Mesendoderm (in vitro differentiated cells): ENCODE measurements around the gene A1BG.
"Not testable (repeated sequence)": the region's sequence is repeated elsewhere in the genome, so short reads cannot be mapped to it uniquely, and the experiment has no call there.

ENCODE experiments used
- DNase-seq: peaks from one replicate; pipeline ENCODE4 v3.0.0; 2013
- H2AK5ac ChIP-seq: 2 replicates; pipeline ENCODE4 v1.6.1; 2013; ENCODE audit warnings: low read length, inconsistent platforms
- H2BK120ac ChIP-seq: 2 replicates; pipeline ENCODE4 v1.6.1; 2013; ENCODE audit warnings: low read depth, mild to moderate bottlenecking, low read length, moderate library complexity, mixed read lengths
- H2BK15ac ChIP-seq: replicated peaks from 2 replicates; pipeline ENCODE4 v1.6.1; 2013; ENCODE audit warnings: low read depth, mild to moderate bottlenecking, moderate library complexity
- H2BK5ac ChIP-seq: 2 replicates; pipeline ENCODE4 v1.6.1; 2013; ENCODE audit warnings: low read length, inconsistent platforms
- H3K18ac ChIP-seq: 2 replicates; pipeline ENCODE4 v1.6.1; 2013; ENCODE audit warnings: mild to moderate bottlenecking, low read length, mixed read lengths
- H3K23ac ChIP-seq: one replicate; pipeline ENCODE4 v1.6.1; 2013; ENCODE audit warnings: low read length
- H3K27ac ChIP-seq: 2 replicates; pipeline ENCODE4 v1.5.1; 2013; ENCODE audit warnings: low read depth, mild to moderate bottlenecking, inconsistent platforms, low read length, moderate library complexity
- H3K27me3 ChIP-seq: 2 replicates; pipeline ENCODE4 v1.6.1; 2013; ENCODE audit warnings: low read length, control low read depth, mild to moderate bottlenecking, inconsistent platforms; ENCODE audit not compliant: insufficient read depth, poor library complexity
- H3K36me3 ChIP-seq: 2 replicates; pipeline ENCODE4 v1.6.1; 2013; ENCODE audit warnings: low read length, inconsistent platforms; ENCODE audit not compliant: control insufficient read depth, insufficient read depth
- H3K4ac ChIP-seq: one replicate; pipeline ENCODE4 v1.6.1; 2013; ENCODE audit warnings: low read depth, mild to moderate bottlenecking, low read length, moderate library complexity
- H3K4me1 ChIP-seq: 2 replicates; pipeline ENCODE4 v1.6.1; 2013; ENCODE audit warnings: low read depth, low read length, inconsistent platforms; ENCODE audit not compliant: control insufficient read depth
- H3K4me2 ChIP-seq: 2 replicates; pipeline ENCODE4 v1.6.1; 2013; ENCODE audit warnings: low read length
- H3K4me3 ChIP-seq: 2 replicates; pipeline ENCODE4 v1.5.1; 2013; ENCODE audit warnings: mild to moderate bottlenecking, low read length
- H3K56ac ChIP-seq: one replicate; pipeline ENCODE4 v1.6.1; 2013; ENCODE audit warnings: low read length
- H3K79me1 ChIP-seq: 2 replicates; pipeline ENCODE4 v1.6.1; 2013; ENCODE audit warnings: low read length, inconsistent platforms
- H3K79me2 ChIP-seq: 2 replicates; pipeline ENCODE4 v1.6.1; 2013; ENCODE audit warnings: mild to moderate bottlenecking, low read length; ENCODE audit not compliant: control insufficient read depth, insufficient read depth
- H3K9ac ChIP-seq: 2 replicates; pipeline ENCODE4 v1.6.1; 2013; ENCODE audit warnings: low read length, inconsistent platforms
- H4K5ac ChIP-seq: one replicate; pipeline ENCODE4 v1.6.1; 2013; ENCODE audit warnings: low read length
- H4K8ac ChIP-seq: one replicate; pipeline ENCODE4 v1.6.1; 2013; ENCODE audit warnings: low read depth, mild to moderate bottlenecking, control low read depth, low read length, moderate library complexity
- WGBS: extraction: QIAGEN DNeasy Blood & Tissue Kit; methylation state at CpG from one replicate; pipeline ENCODE4 v1.1.7; 2013; ENCODE audit warnings: low lambda C conversion rate, missing lambda C conversion rate; ENCODE audit not compliant: insufficient coverage; ENCODE audit errors: extremely low coverage; 5-methylcytosine and 5-hydroxymethylcytosine counted together

Gene A1BG

DNA sequence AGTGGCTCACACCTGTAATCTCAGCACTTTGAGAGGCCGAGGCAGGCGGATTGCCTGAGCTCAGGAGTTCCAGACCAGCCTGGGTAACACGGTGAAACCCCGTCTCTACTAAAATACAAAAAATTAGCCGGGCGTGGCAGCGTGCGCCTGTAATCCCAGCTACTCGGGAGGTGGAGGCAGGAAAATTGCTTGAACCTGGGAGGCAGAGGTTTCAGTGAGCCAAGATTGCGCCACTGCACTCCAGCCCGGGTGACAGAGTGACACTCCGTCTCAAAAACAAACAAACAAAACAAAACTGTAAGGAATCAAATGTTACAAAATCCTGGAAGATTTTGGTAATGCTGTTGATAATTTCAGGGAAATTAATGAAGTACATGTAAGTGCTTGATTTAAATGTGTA is 5.2 kb downstream of the A1BG start:
- H3K56ac ChIP-seq, result peak overlapping the region; percentile 89
- H3K4me3 ChIP-seq, result peak overlapping the region; percentile 83
- not testable (repeated sequence) for H3K27ac ChIP-seq, H2BK5ac ChIP-seq, H4K5ac ChIP-seq, H3K4ac ChIP-seq, DNase-seq, H3K79me1 ChIP-seq, H3K23ac ChIP-seq, H3K79me2 ChIP-seq, H4K8ac ChIP-seq, H2BK15ac ChIP-seq, H3K18ac ChIP-seq, H2BK120ac ChIP-seq, H3K4me1 ChIP-seq, H2AK5ac ChIP-seq, H3K27me3 ChIP-seq, H3K36me3 ChIP-seq
- H3K4me2 ChIP-seq, result peak overlapping the region; percentile 91
- H3K9ac ChIP-seq, result peak overlapping the region; percentile 82
- no CpG with 5 or more reads among the region's 12 CpGs for WGBS

DNA sequence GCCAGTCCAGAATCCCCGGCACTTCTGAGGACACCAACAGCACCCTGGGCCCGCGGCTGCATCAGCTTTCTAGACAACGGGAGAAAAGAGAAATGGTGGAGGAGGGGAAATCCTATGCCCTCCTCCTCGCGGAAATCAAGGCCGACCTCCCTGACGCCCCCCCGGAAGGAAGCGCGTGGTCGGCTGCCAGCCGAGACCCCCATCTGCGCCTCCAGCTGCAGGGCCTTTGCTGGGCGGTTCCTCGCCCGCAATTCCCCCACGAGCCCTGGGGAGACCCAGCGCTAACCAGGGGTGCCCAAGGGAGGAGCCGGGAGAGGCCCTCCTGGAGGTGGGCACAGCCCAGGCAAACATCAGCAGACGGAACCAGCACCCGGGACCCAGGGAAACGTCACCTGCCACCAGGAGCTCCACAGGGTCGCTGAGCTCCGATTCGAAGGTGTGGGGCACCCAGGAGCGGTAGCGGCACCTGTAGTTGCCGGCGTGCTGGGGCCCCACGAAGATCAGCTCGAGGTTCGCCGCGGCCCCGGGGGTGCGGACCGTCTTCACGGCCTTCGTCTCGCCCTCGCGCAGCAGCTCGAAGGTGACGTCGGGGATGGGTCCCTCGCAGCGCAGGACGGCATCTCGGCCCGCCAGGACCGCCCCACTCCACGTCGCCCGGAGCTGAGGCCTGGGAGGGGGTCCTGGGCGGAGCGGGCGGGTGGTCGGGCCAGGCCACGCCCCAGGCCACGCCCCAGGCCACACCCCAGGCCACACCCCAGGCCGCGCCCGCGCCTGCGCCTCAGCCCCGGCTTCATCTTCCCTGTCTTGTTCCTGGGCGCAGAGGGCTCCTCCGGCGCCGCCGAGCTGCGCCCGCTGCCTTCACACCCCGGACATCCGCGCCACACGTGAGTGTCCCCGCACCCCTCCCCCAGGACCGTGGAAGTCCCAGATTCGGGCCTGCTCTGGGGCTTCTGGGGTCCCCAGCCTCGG is 6.0 kb downstream of the A1BG start:
- no peaks in the 10 kb centered on the region for H3K79me2 ChIP-seq
- H3K4me3 ChIP-seq, result peak overlapping the region; percentile 83
- H3K4me1 ChIP-seq, result no peaks in the 10 kb centered on the region
- H3K79me1 ChIP-seq, result no peaks in the 10 kb centered on the region
- no peak overlapping the region for H4K5ac ChIP-seq
- no peak overlapping the region for H2BK5ac ChIP-seq
- peak overlapping the region; percentile 82 for H3K9ac ChIP-seq
- no peaks in the 10 kb centered on the region for H3K27me3 ChIP-seq
- peak overlapping the region; percentile 98 for H3K4me2 ChIP-seq
- H4K8ac ChIP-seq, result peak overlapping the region; percentile 57
- no peaks in the 10 kb centered on the region for H3K36me3 ChIP-seq
- peak overlapping the region; percentile 12 for H3K18ac ChIP-seq
- H3K56ac ChIP-seq, result peak overlapping the region; percentile 89
- H3K27ac ChIP-seq, result no peak overlapping the region
- no peak overlapping the region for H2BK15ac ChIP-seq
- no peak overlapping the region for H3K4ac ChIP-seq
- peak; percentile 67 for DNase-seq
- H3K23ac ChIP-seq, result peak overlapping the region; percentile 3
- no CpG with 5 or more reads among the region's 82 CpGs for WGBS
- H2BK120ac ChIP-seq, result no peak overlapping the region
- no peak overlapping the region for H2AK5ac ChIP-seq

DNA sequence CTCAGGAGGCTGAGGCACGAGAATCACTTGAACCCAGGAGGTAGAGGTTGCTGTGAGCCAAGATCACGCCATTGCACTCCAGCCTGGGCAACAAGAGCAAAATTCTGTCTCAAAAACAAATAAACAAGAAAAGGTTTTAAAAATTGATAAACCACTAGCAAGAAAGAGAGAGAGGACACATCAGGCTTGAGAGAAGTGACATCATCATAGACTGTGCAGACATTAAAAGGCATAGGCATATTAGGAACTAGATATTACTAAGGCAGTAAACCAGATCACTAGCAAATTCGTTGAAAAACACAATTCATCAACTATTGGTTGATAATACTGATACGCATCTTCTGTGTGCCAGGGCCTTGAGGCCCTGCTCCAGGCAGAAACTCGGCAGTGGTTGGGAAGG is 7.7 kb downstream of the A1BG start:
- Histone ChIP-seq H2AK5ac (no peak overlapping the region), H3K18ac (no peak overlapping the region), H3K56ac (no peak overlapping the region), H4K8ac (no peak overlapping the region), H3K79me1 (no peaks in the 10 kb centered on the region), H2BK120ac (no peak overlapping the region), H3K4ac (no peak overlapping the region), H3K4me1 (no peaks in the 10 kb centered on the region), H4K5ac (no peak overlapping the region), H3K27me3 (no peaks in the 10 kb centered on the region), H3K4me2 (no peak overlapping the region), H2BK15ac (no peak overlapping the region), H3K23ac (no peak overlapping the region), H3K27ac (no peak overlapping the region), H3K36me3 (no peaks in the 10 kb centered on the region), H3K4me3 (no peak overlapping the region), H3K79me2 (no peaks in the 10 kb centered on the region), H2BK5ac (no peak overlapping the region), H3K9ac (no peak overlapping the region)
- DNase-seq, result no peak
- WGBS, result no CpG with 5 or more reads among the region's 5 CpGs

DNA sequence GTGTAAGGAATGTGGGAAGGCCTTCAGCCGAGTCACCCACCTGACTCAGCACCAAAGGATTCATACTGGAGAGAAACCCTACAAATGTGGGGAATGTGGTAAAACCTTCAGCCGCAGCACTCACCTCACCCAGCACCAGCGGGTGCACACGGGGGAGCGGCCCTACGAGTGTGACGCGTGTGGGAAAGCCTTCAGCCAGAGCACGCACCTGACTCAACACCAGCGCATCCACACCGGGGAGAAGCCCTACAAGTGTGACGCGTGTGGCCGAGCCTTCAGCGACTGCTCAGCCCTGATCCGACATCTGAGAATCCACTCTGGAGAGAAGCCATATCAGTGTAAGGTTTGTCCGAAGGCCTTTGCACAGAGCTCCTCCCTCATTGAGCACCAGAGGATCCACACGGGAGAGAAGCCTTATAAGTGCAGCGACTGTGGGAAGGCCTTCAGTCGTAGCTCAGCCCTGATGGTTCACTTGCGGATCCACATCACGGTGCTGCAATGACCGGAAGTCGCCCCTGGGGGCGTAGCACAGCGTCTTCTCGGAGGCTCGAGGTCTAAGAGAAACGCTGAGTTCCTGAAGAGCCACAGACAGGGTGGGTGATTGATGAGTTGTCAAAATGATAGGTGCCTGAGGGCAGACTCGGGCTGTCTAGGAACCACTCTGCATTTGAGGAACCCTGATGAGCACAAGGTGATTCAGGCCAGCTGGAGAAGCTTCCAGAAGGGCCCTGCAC is 14.3 kb downstream of the A1BG start:
- no peak overlapping the region for H4K8ac ChIP-seq
- H3K4ac ChIP-seq, result no peak overlapping the region
- no peak overlapping the region for H3K23ac ChIP-seq
- no peaks in the 10 kb centered on the region for H3K4me1 ChIP-seq
- no peak overlapping the region for H3K4me3 ChIP-seq
- H3K27ac ChIP-seq, result no peak overlapping the region
- H2BK120ac ChIP-seq, result no peak overlapping the region
- H3K18ac ChIP-seq, result no peak overlapping the region
- no peak overlapping the region for H2AK5ac ChIP-seq
- DNase-seq, result peak; percentile 59
- no CpG with 5 or more reads among the region's 30 CpGs for WGBS
- no peaks in the 10 kb centered on the region for H3K27me3 ChIP-seq
- no peak overlapping the region for H3K9ac ChIP-seq
- H3K56ac ChIP-seq, result no peak overlapping the region
- no peak overlapping the region for H3K4me2 ChIP-seq
- no peak overlapping the region for H2BK5ac ChIP-seq
- no peaks in the 10 kb centered on the region for H3K79me1 ChIP-seq
- no peak overlapping the region for H2BK15ac ChIP-seq
- no peak overlapping the region for H4K5ac ChIP-seq
- H3K79me2 ChIP-seq, result no peaks in the 10 kb centered on the region
- no peaks in the 10 kb centered on the region for H3K36me3 ChIP-seq

DNA sequence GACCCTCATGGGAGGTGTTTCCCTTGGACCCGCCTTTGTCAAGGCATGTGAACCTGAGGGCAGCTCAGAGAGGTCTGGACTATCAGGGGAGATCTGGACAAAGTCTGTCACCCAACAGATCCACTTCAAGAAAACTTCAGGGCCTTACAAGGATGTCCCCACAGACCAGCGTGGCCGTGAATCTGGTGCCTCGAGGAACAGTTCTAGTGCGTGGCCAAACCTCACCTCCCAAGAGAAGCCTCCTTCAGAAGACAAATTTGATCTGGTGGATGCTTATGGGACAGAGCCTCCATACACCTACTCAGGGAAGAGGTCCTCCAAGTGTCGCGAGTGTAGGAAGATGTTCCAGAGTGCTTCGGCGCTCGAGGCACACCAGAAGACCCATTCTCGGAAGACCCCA is 15.0 kb downstream of the A1BG start:
- Histone ChIP-seq H2BK5ac (no peak overlapping the region), H3K36me3 (no peaks in the 10 kb centered on the region), H2BK15ac (no peak overlapping the region), H3K4me2 (no peak overlapping the region), H4K5ac (no peak overlapping the region), H3K79me2 (no peaks in the 10 kb centered on the region), H3K23ac (no peak overlapping the region), H3K4ac (no peak overlapping the region), H4K8ac (no peak overlapping the region), H3K4me1 (no peaks in the 10 kb centered on the region), H3K4me3 (no peak overlapping the region), H3K79me1 (no peaks in the 10 kb centered on the region), H2AK5ac (no peak overlapping the region), H3K18ac (no peak overlapping the region), H2BK120ac (no peak overlapping the region), H3K27me3 (no peaks in the 10 kb centered on the region), H3K27ac (no peak overlapping the region), H3K56ac (no peak overlapping the region), H3K9ac (no peak overlapping the region)
- no peak for DNase-seq
- WGBS, result no CpG with 5 or more reads among the region's 11 CpGs
